KMS-11 (cell line): ENCODE results near the gene MAP2K1.

ENCODE experiments used
- H2AFZ ChIP-seq: fragments of 200-600 bp; sonication (generic); 2 replicates; pipeline ENCODE4 v1.6.1; 2016; ENCODE audit warnings: antibody characterized with exemption, mixed run types, low read depth
- H3K27ac ChIP-seq: fragments of 200-600 bp; sonication (generic); 2 replicates; pipeline ENCODE4 v1.6.1; 2016; ENCODE audit warnings: mild to moderate bottlenecking, mixed run types
- H3K27me3 ChIP-seq: fragments of 200-600 bp; sonication (generic); 2 replicates; pipeline ENCODE4 v1.6.1; 2017; ENCODE audit warnings: mild to moderate bottlenecking, low read depth, mixed run types, moderate library complexity; ENCODE audit not compliant: insufficient read depth
- H3K36me3 ChIP-seq: fragments of 200-600 bp; sonication (generic); 2 replicates; pipeline ENCODE4 v1.6.1; 2017; ENCODE audit warnings: mild to moderate bottlenecking, mixed run types; ENCODE audit not compliant: insufficient read depth
- H3K4me1 ChIP-seq: fragments of 200-600 bp; sonication (generic); 2 replicates; pipeline ENCODE4 v1.6.1; 2016; ENCODE audit warnings: mild to moderate bottlenecking, low read depth, mixed run types; ENCODE audit not compliant: poor library complexity, severe bottlenecking
- H3K4me2 ChIP-seq: fragments of 200-600 bp; sonication (generic); 2 replicates; pipeline ENCODE4 v1.7.0; 2016; ENCODE audit warnings: mild to moderate bottlenecking, mixed run types
- H3K4me3 ChIP-seq: fragments of 200-600 bp; sonication (generic); IDR thresholded peaks from 2 replicates; pipeline ENCODE4 v1.6.1; 2017; ENCODE audit warnings: low read depth, low read length, mixed read lengths; ENCODE audit not compliant: insufficient read depth
- H3K79me2 ChIP-seq: fragments of 200-600 bp; sonication (generic); 2 replicates; pipeline ENCODE4 v1.6.1; 2016; ENCODE audit warnings: low read depth, mixed run types; ENCODE audit not compliant: insufficient read depth
- H3K9ac ChIP-seq: fragments of 200-600 bp; sonication (generic); 2 replicates; pipeline ENCODE4 v1.6.1; 2016; ENCODE audit warnings: mild to moderate bottlenecking, mixed run types
- H4K20me1 ChIP-seq: fragments of 200-600 bp; sonication (generic); 2 replicates; pipeline ENCODE4 v1.6.1; 2016; ENCODE audit warnings: mild to moderate bottlenecking, mixed run types; ENCODE audit not compliant: insufficient read depth
- TF ChIP-seq, protein P1 (sequence below): fragments of 200-600 bp; sonication (generic); conservative IDR thresholded peaks from 2 replicates; pipeline ENCODE4 v1.6.1; 2017; ENCODE audit warnings: low read depth, mild to moderate bottlenecking, antibody characterized with exemption, low read length, moderate library complexity, mixed read lengths

The MAP2K1 gene

DNA sequence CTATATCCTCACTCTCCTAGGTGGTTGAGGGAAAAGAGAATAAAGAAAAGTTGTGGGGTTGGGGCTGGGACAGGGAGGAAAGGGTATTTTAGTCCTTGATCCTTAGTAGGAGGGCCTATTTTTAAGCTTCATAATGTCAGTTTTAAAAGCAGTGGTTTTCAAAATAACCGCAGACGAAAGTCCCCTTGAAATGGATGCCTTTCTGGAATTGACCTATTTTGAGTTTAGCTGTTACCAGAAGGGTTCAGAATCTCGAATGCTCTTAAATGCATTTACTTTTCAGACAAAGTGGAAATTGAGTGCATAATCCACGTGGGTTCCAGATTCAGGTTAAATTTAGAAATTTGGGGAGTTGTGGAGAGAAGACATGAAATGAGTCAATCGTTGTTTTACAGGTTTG is 16.6 kb downstream of the MAP2K1 start:
- Histone ChIP-seq H3K4me1 (peaks cover 21% of the 10 kb centered on the region), H3K27me3 (no peaks in the 10 kb centered on the region), H3K4me2 (no peak overlapping the region), H3K27ac (no peak overlapping the region), H3K4me3 (no peak overlapping the region), H2AFZ (no peak overlapping the region), H3K79me2 (peaks cover 43% of the 10 kb centered on the region; the same call in 1 of the 2 replicates), H4K20me1 (peaks cover 6% of the 10 kb centered on the region; the same call in 1 of the 2 replicates), H3K36me3 (no peaks in the 10 kb centered on the region), H3K9ac (no peak overlapping the region)
- TF ChIP-seq, protein P1, sequence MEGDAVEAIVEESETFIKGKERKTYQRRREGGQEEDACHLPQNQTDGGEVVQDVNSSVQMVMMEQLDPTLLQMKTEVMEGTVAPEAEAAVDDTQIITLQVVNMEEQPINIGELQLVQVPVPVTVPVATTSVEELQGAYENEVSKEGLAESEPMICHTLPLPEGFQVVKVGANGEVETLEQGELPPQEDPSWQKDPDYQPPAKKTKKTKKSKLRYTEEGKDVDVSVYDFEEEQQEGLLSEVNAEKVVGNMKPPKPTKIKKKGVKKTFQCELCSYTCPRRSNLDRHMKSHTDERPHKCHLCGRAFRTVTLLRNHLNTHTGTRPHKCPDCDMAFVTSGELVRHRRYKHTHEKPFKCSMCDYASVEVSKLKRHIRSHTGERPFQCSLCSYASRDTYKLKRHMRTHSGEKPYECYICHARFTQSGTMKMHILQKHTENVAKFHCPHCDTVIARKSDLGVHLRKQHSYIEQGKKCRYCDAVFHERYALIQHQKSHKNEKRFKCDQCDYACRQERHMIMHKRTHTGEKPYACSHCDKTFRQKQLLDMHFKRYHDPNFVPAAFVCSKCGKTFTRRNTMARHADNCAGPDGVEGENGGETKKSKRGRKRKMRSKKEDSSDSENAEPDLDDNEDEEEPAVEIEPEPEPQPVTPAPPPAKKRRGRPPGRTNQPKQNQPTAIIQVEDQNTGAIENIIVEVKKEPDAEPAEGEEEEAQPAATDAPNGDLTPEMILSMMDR: no peak

DNA sequence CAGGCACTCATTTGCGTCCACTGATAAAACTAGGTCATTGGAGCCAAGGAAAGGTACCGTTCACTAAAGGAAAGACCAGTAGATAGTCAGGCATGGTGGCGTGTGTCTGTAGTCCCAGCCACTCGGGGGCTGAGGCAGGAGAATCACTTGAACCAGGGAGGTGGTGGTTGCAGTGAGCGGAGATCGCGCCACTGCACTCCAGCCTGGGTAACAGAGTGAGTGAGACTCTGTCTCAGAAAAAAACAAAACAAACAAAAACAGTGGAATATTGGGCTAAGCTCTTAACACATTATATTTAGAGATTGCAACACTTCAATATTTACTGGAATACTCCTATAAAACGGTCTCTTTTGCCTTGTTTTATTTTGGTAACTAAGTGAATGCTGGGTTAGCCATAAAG is 17.4 kb downstream of the MAP2K1 start:
- no peak overlapping the region for H3K4me2 ChIP-seq
- peaks cover 6% of the 10 kb centered on the region; the same call in 1 of the 2 replicates for H4K20me1 ChIP-seq
- H3K27ac ChIP-seq: no peak overlapping the region
- peaks cover 28% of the 10 kb centered on the region for H3K4me1 ChIP-seq
- no peak overlapping the region for H3K9ac ChIP-seq
- H3K79me2 ChIP-seq: peaks cover 43% of the 10 kb centered on the region; the same call in 1 of the 2 replicates
- H3K36me3 ChIP-seq: no peaks in the 10 kb centered on the region
- H2AFZ ChIP-seq: no peak overlapping the region
- no peaks in the 10 kb centered on the region for H3K27me3 ChIP-seq
- TF ChIP-seq, protein P1: no peak
- no peak overlapping the region for H3K4me3 ChIP-seq

DNA sequence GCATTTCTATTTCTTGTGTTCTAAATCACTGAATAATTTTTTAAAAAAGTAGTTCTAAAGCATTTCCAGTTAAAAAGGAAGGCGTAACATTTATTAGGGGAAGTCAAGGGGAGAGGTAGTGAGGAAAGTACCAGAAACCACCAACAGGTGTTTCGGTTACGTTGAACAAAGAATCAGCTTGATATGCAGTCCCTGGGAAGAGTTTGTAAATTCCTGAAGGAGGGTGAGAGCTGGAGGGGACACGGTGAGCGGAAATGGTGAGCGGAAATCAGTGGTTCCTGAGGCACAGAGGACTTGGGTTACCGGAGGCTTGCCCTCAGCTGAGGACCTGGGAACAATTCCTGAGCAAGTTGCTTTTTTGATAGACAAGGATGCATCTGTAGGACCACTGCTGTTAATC is 17.8 kb downstream of the MAP2K1 start:
- Histone ChIP-seq H3K9ac (no peak overlapping the region), H3K27me3 (no peaks in the 10 kb centered on the region), H3K4me2 (no peak overlapping the region), H2AFZ (no peak overlapping the region), H3K27ac (no peak overlapping the region), H3K4me3 (no peak overlapping the region), H3K4me1 (peaks cover 31% of the 10 kb centered on the region), H3K36me3 (no peaks in the 10 kb centered on the region), H4K20me1 (peaks cover 6% of the 10 kb centered on the region; the same call in 1 of the 2 replicates), H3K79me2 (peaks cover 43% of the 10 kb centered on the region; the same call in 1 of the 2 replicates)
- TF ChIP-seq, protein P1: no peak

DNA sequence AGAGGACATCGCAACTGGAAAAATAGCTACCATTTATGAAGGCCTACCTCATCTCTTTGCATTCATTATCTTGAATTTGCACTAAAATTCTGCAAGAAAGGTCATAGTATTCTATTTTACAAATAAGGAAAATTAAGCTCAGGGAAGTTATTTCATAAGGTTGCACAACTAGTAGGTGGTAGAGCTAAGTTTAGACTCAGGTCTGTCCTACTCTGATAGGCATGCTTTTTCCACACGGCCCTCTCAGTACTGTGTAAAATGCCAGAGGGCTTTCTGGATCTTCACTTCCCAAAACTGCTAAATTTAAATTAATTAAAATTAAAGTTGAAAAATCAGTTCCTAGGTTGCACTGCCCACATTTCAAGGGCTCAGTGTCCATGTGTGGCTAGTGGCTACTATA is 18.3 kb downstream of the MAP2K1 start:
- Histone ChIP-seq H3K27ac (no peak overlapping the region), H3K36me3 (no peaks in the 10 kb centered on the region), H3K9ac (no peak overlapping the region), H3K4me3 (no peak overlapping the region), H3K4me1 (peaks cover 35% of the 10 kb centered on the region), H4K20me1 (peaks cover 6% of the 10 kb centered on the region; the same call in 1 of the 2 replicates), H2AFZ (no peak overlapping the region), H3K27me3 (no peaks in the 10 kb centered on the region), H3K4me2 (no peak overlapping the region), H3K79me2 (peaks cover 43% of the 10 kb centered on the region; the same call in 1 of the 2 replicates)
- TF ChIP-seq, protein P1: no peak
